KOPT-K1 (cell line): ENCODE data around the gene KANK3.
"Not testable (repeated sequence)": the region's sequence is repeated elsewhere in the genome, so short reads cannot be mapped to it uniquely, and the experiment has no call there.

Experiments
- H3K27ac ChIP-seq: fragments of 200-600 bp; sonication (generic); 2 replicates; pipeline ENCODE4 v1.5.1; 2016; ENCODE audit warnings: antibody characterized with exemption, mild to moderate bottlenecking, low read depth, low read length; ENCODE audit not compliant: poor library complexity, severe bottlenecking
- H3K36me3 ChIP-seq: fragments of 200-600 bp; sonication (generic); 2 replicates; pipeline ENCODE4 v1.5.1; 2017; ENCODE audit warnings: antibody characterized with exemption, mild to moderate bottlenecking, low read length, moderate library complexity; ENCODE audit not compliant: insufficient read depth
- H3K9me3 ChIP-seq: fragments of 200-600 bp; sonication (generic); 2 replicates; pipeline ENCODE4 v1.5.1; 2017; ENCODE audit warnings: antibody characterized with exemption, low read length, mild to moderate bottlenecking; ENCODE audit not compliant: insufficient read depth, poor library complexity, severe bottlenecking

Gene KANK3

GRCh38 chr19:8342684-8343482 lies at the start of gene KANK3:
Gene KANK3 (minus strand): TSS chr19:8343262. CDS start chr19:8337828, 5,434 bp downstream.
- no peak within 1 kb of the TSS for H3K27ac ChIP-seq
- no peaks in the 10 kb centered on the region for H3K9me3 ChIP-seq
- no peaks in the 10 kb centered on the region for H3K36me3 ChIP-seq

- no peaks in the 10 kb centered on the region for H3K9me3 ChIP-seq
- H3K27ac ChIP-seq: no peak overlapping the region
These were observed 49.0 kb upstream of the KANK3 start for GRCh38 chr19:8392017-8392591.

GRCh38 chr19:8391198-8392016 lies 48.3 kb upstream of the KANK3 start:
- no peak overlapping the region for H3K27ac ChIP-seq

More at GRCh38 chr19:8392017-8392591, 49.0 kb upstream of the KANK3 start:
- no peaks in the 10 kb centered on the region for H3K36me3 ChIP-seq

GRCh38 chr19:8390617-8390981 lies 47.5 kb upstream of the KANK3 start:
- Histone ChIP-seq H3K36me3 (no peaks in the 10 kb centered on the region), H3K9me3 (no peaks in the 10 kb centered on the region), H3K27ac (peak overlapping the region; percentile 97)

More at GRCh38 chr19:8391198-8392016, 48.3 kb upstream of the KANK3 start:
- Histone ChIP-seq H3K36me3 (no peaks in the 10 kb centered on the region), H3K9me3 (no peaks in the 10 kb centered on the region)

GRCh38 chr19:8389891-8390616 lies 47.0 kb upstream of the KANK3 start, which contains the start of gene RAB11B:
Gene RAB11B (plus strand): TSS chr19:8390360. CDS start chr19:8390417, 57 bp downstream.
- Histone ChIP-seq H3K36me3 (no peaks in the 10 kb centered on the region), H3K27ac (peak within 1 kb of the TSS; percentile 97), H3K9me3 (no peaks in the 10 kb centered on the region)

DNA sequence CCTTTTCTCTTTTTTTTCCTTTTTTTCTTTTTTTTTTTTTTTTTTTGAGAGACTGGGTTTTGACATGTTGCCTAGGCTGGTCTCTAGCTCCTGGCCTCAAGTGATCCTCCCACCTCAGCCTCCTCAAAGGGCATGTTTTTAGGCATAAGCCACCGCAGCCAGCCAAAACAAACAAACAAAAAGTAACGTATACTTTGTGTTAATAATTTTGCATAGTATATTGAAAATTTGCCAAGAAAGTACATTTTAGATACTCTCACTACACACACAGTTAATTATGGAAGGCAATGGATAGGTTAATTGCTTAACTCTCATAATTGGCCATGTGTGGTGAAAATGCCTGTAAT lies 45.5 kb upstream of the KANK3 start:
- Histone ChIP-seq H3K36me3 (no peaks in the 10 kb centered on the region), H3K9me3 (no peaks in the 10 kb centered on the region), H3K27ac (no peak overlapping the region)

DNA sequence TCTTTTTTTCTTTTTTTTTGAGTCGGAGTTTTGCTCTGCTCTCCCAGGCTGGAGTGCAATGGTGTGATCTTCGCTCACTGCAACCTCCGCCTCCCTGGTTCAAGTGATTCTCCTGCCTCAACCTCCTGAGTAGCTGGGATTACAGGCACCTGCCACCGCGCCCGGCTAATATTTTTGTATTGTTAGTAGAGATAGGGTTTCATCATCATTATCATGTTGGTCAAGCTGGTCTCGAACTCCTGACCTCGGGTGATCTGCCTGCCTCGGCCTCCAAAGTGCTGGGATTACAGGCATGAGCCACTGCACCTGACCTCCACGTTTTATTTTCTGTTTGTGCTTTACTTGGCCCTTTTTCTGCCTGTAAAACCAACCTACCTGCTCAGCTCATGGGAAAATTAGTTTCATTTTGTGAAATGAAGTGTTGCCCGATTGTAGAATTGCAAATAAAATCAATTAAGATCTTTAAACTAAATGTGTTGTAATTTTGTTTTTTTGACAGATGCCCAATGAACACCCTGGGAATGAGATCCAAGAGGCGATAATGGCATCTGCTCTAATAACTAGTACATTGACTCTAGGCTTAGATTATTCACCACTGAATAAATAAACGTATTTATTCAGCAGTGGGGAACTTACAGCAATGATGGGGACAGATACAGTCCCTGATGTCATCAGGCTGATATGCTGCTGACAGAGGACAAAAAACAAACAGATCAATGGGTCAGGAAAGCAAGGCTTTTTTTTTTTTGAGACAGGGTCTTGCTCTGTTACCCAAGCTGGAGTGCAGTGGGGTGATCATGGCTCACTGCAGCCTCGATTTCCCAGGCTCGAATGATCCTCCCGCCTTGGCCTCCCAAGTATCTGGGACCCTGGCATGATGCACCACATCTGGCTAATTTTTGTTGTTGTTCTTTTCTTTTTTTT lies 44.9 kb upstream of the KANK3 start:
- Histone ChIP-seq H3K9me3 (no peaks in the 10 kb centered on the region), H3K27ac (no peak overlapping the region), H3K36me3 (no peaks in the 10 kb centered on the region)

GRCh38 chr19:8386990-8387389 lies 43.9 kb upstream of the KANK3 start:
- Histone ChIP-seq H3K36me3 (no peaks in the 10 kb centered on the region), H3K9me3 (no peaks in the 10 kb centered on the region), H3K27ac (no peak overlapping the region)

GRCh38 chr19:8386419-8386818 lies 43.4 kb upstream of the KANK3 start:
- H3K9me3 ChIP-seq, H3K36me3 ChIP-seq, H3K27ac ChIP-seq: not testable (repeated sequence)

DNA sequence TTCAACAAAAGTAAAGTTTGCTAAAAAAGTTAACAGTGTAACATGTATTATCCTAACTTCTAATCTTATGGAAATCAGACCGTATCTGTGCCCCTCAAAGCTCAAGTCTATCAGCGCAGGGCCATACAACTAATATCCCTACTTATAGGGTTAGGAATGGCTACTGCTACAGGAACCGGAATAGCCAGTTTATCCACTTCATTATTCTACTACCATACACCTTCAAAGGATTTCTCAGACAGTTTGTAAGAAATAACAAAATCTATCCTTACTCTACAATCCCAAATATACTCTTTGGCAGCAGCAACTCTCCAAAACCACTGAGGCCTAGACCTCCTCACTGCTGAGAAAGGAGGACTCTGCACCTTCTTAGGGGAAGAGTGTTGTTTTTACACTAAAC lies 42.5 kb upstream of the KANK3 start:
- H3K27ac ChIP-seq: not testable (repeated sequence)

DNA sequence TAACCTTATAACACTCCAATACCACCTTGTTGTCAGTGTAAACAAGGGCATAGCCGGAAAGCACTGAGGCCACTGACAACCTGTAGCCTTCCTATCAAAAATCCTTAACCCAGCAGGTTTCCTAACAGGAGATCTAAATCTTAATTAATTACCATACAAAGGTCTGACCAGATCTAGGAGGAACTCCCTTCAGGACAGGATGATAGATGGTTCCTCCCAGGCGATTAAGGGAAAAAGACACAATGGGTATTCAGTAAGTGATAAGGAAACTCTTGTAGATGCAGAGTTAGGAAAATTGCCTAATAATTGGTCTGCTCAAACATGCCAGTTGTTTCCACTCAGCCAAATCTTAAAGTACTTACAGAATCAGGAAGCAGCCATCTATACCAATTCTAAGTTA lies 42.0 kb upstream of the KANK3 start:
- H3K36me3 ChIP-seq, H3K27ac ChIP-seq, H3K9me3 ChIP-seq: not testable (repeated sequence)

More for the DNA sequence above, 42.5 kb upstream of the KANK3 start:
- H3K9me3 ChIP-seq, H3K36me3 ChIP-seq: not testable (repeated sequence)

GRCh38 chr19:8384569-8384968 lies 41.5 kb upstream of the KANK3 start:
- H3K27ac ChIP-seq, H3K9me3 ChIP-seq, H3K36me3 ChIP-seq: not testable (repeated sequence)

DNA sequence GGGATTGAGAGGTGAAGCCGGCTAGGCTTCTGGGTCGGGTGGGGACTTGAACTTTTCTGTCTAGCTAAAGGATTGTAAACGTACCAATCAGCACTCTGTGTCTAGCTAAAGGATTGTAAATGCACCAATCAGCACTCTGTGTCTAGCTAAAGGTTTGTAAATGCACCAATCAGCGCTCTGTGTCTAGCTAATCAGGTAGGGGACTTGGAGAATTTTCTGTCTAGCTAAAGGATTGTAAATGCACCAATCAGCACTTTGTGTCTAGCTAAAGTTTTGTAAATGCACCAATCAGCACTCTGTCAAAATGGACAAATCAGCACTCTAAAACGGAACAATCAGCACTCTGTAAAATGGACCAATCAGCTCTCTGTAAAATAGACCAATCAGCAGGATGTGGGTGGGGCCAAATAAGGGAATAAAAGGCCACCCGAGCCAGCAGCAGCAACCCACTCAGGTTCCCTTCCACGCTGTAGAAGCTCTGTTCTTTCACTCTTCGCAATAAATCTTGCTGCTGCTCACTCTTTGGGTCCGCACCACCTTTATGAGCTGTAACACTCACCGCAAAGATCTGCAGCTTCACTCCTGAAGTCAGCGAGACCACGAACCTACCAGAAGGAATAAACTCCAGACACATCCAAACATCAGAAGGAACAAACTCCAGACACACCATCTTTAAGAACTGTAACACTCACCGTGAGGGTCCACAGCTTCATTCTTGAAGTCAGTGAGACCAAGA lies 36.3 kb upstream of the KANK3 start:
- not testable (repeated sequence) for H3K9me3 ChIP-seq, H3K36me3 ChIP-seq, H3K27ac ChIP-seq
